ENCODE results near the gene DCST2. TPM values are rescaled to one million over a fixed set of nuclear protein-coding genes. Genes with fewer than 3 reads are reported as not detected.

The DCST2 gene
- total and polyA plus RNA-seq, 10 of the 15 experiments (the other 5 are each of a cell fraction or from before 2014, with no cell fraction given) = 0.33 to 0.41 (median 0.36) TPM; not detected in 7

Small RNA genes lying within 50 kb of the gene (microRNA-seq; reads per million reads assigned to microRNA genes)
- 2.4 reads per million, percentile 9 among the genes with 10 or more reads in this experiment for gene MIR4258

Small RNA genes lying within 50 kb of the gene (small RNA-seq; reads per million reads assigned to genes)
- gene MIR4258 = not detected

Other genes with a start within 250 kb of the DCST2 start
Only the 7 nearest of the 24 such genes appear.
- gene FLAD1, start 50.4 kb downstream of the DCST2 start, total RNA-seq (2014; rRNA removed) = 64.2 and 68.7 TPM in 2 replicates
- gene FLAD1, start 50.4 kb downstream of the DCST2 start, total RNA-seq (2014; rRNA removed; fragmentation: Illumina TruSeq; extraction: Trizol) = 41.4 and 41.9 TPM in 2 replicates
- 53.6 and 61.5 TPM in 2 replicates for gene FLAD1, start 50.4 kb downstream of the DCST2 start, total RNA-seq (2021)
- 22.0 and 39.2 TPM in 2 replicates for gene FLAD1, start 50.4 kb downstream of the DCST2 start, polyA plus RNA-seq (2011; rRNA removed)
- gene FLAD1, start 50.4 kb downstream of the DCST2 start, polyA plus RNA-seq (2014; fragmentation: Illumina TruSeq; extraction: Trizol) = 29.9 and 51.6 TPM in 2 replicates
- 10 to 100 TPM; 22.9 to 30.1 TPM for gene FLAD1, start 50.4 kb downstream of the DCST2 start, polyA plus RNA-seq (2014; fragmentation: Nextera tagmentation; extraction: Ambion mirVana)
- 78.7 and 85.7 TPM in 2 replicates for gene FLAD1, start 50.4 kb downstream of the DCST2 start, polyA plus RNA-seq (2014; rRNA removed)
- gene FLAD1, start 50.4 kb downstream of the DCST2 start, polyA plus RNA-seq (2016; fragmentation: Nextera tagmentation; extraction: Ambion mirVana) = 10 to 100 TPM; 82.5 to 93.4 TPM
- 0.93 and 1.1 TPM in 2 replicates for gene LENEP, start 40.2 kb downstream of the DCST2 start, total RNA-seq (2014; rRNA removed)
- 0.27 and 0.88 TPM in 2 replicates for gene LENEP, start 40.2 kb downstream of the DCST2 start, total RNA-seq (2014; rRNA removed; fragmentation: Illumina TruSeq; extraction: Trizol)
- 0.40 and 0.64 TPM in 2 replicates for gene LENEP, start 40.2 kb downstream of the DCST2 start, total RNA-seq (2021)
- not detected in 2 replicates for gene LENEP, start 40.2 kb downstream of the DCST2 start, polyA plus RNA-seq (2011; rRNA removed)
- gene LENEP, start 40.2 kb downstream of the DCST2 start, polyA plus RNA-seq (2014; fragmentation: Illumina TruSeq; extraction: Trizol) = not detected in 2 replicates
- gene LENEP, start 40.2 kb downstream of the DCST2 start, polyA plus RNA-seq (2014; fragmentation: Nextera tagmentation; extraction: Ambion mirVana) = not detected
- gene LENEP, start 40.2 kb downstream of the DCST2 start, polyA plus RNA-seq (2014; rRNA removed) = not detected in 2 replicates
- gene LENEP, start 40.2 kb downstream of the DCST2 start, polyA plus RNA-seq (2016; fragmentation: Nextera tagmentation; extraction: Ambion mirVana) = not detected
- 26.8 and 28.1 TPM in 2 replicates for gene ZBTB7B, start 31.0 kb downstream of the DCST2 start, total RNA-seq (2014; rRNA removed)
- gene ZBTB7B, start 31.0 kb downstream of the DCST2 start, total RNA-seq (2014; rRNA removed; fragmentation: Illumina TruSeq; extraction: Trizol) = 13.1 and 13.4 TPM in 2 replicates
- gene ZBTB7B, start 31.0 kb downstream of the DCST2 start, total RNA-seq (2021) = 42.0 and 44.9 TPM in 2 replicates
- gene ZBTB7B, start 31.0 kb downstream of the DCST2 start, polyA plus RNA-seq (2011; rRNA removed) = 9.1 and 20.6 TPM in 2 replicates
- gene ZBTB7B, start 31.0 kb downstream of the DCST2 start, polyA plus RNA-seq (2014; fragmentation: Illumina TruSeq; extraction: Trizol) = 2.8 and 9.2 TPM in 2 replicates
- under 1 TPM; 0.11 to 0.13 TPM for gene ZBTB7B, start 31.0 kb downstream of the DCST2 start, polyA plus RNA-seq (2014; fragmentation: Nextera tagmentation; extraction: Ambion mirVana)
- gene ZBTB7B, start 31.0 kb downstream of the DCST2 start, polyA plus RNA-seq (2014; rRNA removed) = 33.0 and 33.5 TPM in 2 replicates
- 1 to 10 TPM; 2.6 to 3.1 TPM for gene ZBTB7B, start 31.0 kb downstream of the DCST2 start, polyA plus RNA-seq (2016; fragmentation: Nextera tagmentation; extraction: Ambion mirVana)
- not detected in 2 replicates for gene DCST1, start within 50 bp of the DCST2 start, total RNA-seq (2014; rRNA removed)
- not detected in 2 replicates for gene DCST1, start within 50 bp of the DCST2 start, total RNA-seq (2014; rRNA removed; fragmentation: Illumina TruSeq; extraction: Trizol)
- gene DCST1, start within 50 bp of the DCST2 start, total RNA-seq (2021) = not detected in 2 replicates
- not detected in 2 replicates for gene DCST1, start within 50 bp of the DCST2 start, polyA plus RNA-seq (2011; rRNA removed)
- gene DCST1, start within 50 bp of the DCST2 start, polyA plus RNA-seq (2014; fragmentation: Illumina TruSeq; extraction: Trizol) = not detected in 2 replicates
- gene DCST1, start within 50 bp of the DCST2 start, polyA plus RNA-seq (2014; fragmentation: Nextera tagmentation; extraction: Ambion mirVana) = not detected
- not detected in 2 replicates for gene DCST1, start within 50 bp of the DCST2 start, polyA plus RNA-seq (2014; rRNA removed)
- gene DCST1, start within 50 bp of the DCST2 start, polyA plus RNA-seq (2016; fragmentation: Nextera tagmentation; extraction: Ambion mirVana) = not detected
- gene ADAM15, start 17.5 kb upstream of the DCST2 start, total RNA-seq (2014; rRNA removed) = 21.7 and 28.9 TPM in 2 replicates
- gene ADAM15, start 17.5 kb upstream of the DCST2 start, total RNA-seq (2014; rRNA removed; fragmentation: Illumina TruSeq; extraction: Trizol) = 10.5 and 13.0 TPM in 2 replicates
- gene ADAM15, start 17.5 kb upstream of the DCST2 start, total RNA-seq (2021) = 30.0 and 38.8 TPM in 2 replicates
- 3.1 and 6.4 TPM in 2 replicates for gene ADAM15, start 17.5 kb upstream of the DCST2 start, polyA plus RNA-seq (2011; rRNA removed)
- 5.7 and 11.3 TPM in 2 replicates for gene ADAM15, start 17.5 kb upstream of the DCST2 start, polyA plus RNA-seq (2014; fragmentation: Illumina TruSeq; extraction: Trizol)
- under 1 TPM; 0.29 to 0.79 TPM for gene ADAM15, start 17.5 kb upstream of the DCST2 start, polyA plus RNA-seq (2014; fragmentation: Nextera tagmentation; extraction: Ambion mirVana)
- gene ADAM15, start 17.5 kb upstream of the DCST2 start, polyA plus RNA-seq (2014; rRNA removed) = 27.8 and 29.6 TPM in 2 replicates
- 10 to 100 TPM; 16.4 to 18.7 TPM for gene ADAM15, start 17.5 kb upstream of the DCST2 start, polyA plus RNA-seq (2016; fragmentation: Nextera tagmentation; extraction: Ambion mirVana)
- gene EFNA4, start 30.0 kb upstream of the DCST2 start, total RNA-seq (2014; rRNA removed) = 8.7 and 14.1 TPM in 2 replicates
- gene EFNA4, start 30.0 kb upstream of the DCST2 start, total RNA-seq (2014; rRNA removed; fragmentation: Illumina TruSeq; extraction: Trizol) = 3.4 and 4.3 TPM in 2 replicates
- gene EFNA4, start 30.0 kb upstream of the DCST2 start, total RNA-seq (2021) = 5.3 and 6.3 TPM in 2 replicates
- 3.6 and 8.4 TPM in 2 replicates for gene EFNA4, start 30.0 kb upstream of the DCST2 start, polyA plus RNA-seq (2011; rRNA removed)
- 2.4 and 4.9 TPM in 2 replicates for gene EFNA4, start 30.0 kb upstream of the DCST2 start, polyA plus RNA-seq (2014; fragmentation: Illumina TruSeq; extraction: Trizol)
- gene EFNA4, start 30.0 kb upstream of the DCST2 start, polyA plus RNA-seq (2014; fragmentation: Nextera tagmentation; extraction: Ambion mirVana) = 1 to 10 TPM in 1 of 2 experiments, under 1 TPM in 1; 0.52 to 1.3 TPM
- gene EFNA4, start 30.0 kb upstream of the DCST2 start, polyA plus RNA-seq (2014; rRNA removed) = 9.7 and 10.7 TPM in 2 replicates
- gene EFNA4, start 30.0 kb upstream of the DCST2 start, polyA plus RNA-seq (2016; fragmentation: Nextera tagmentation; extraction: Ambion mirVana) = 1 to 10 TPM; 3.4 to 4.7 TPM
- 1.1 and 1.3 TPM in 2 replicates for gene EFNA3, start 45.1 kb upstream of the DCST2 start, total RNA-seq (2014; rRNA removed)
- 0.64 and 0.67 TPM in 2 replicates for gene EFNA3, start 45.1 kb upstream of the DCST2 start, total RNA-seq (2014; rRNA removed; fragmentation: Illumina TruSeq; extraction: Trizol)
- 1.2 and 1.5 TPM in 2 replicates for gene EFNA3, start 45.1 kb upstream of the DCST2 start, total RNA-seq (2021)
- 2.3 and 5.4 TPM in 2 replicates for gene EFNA3, start 45.1 kb upstream of the DCST2 start, polyA plus RNA-seq (2011; rRNA removed)
- 0.55 and 1.00 TPM in 2 replicates for gene EFNA3, start 45.1 kb upstream of the DCST2 start, polyA plus RNA-seq (2014; fragmentation: Illumina TruSeq; extraction: Trizol)
- gene EFNA3, start 45.1 kb upstream of the DCST2 start, polyA plus RNA-seq (2014; fragmentation: Nextera tagmentation; extraction: Ambion mirVana) = under 1 TPM; 0.08 to 0.26 TPM
- gene EFNA3, start 45.1 kb upstream of the DCST2 start, polyA plus RNA-seq (2014; rRNA removed) = 1.2 and 1.7 TPM in 2 replicates
- gene EFNA3, start 45.1 kb upstream of the DCST2 start, polyA plus RNA-seq (2016; fragmentation: Nextera tagmentation; extraction: Ambion mirVana) = 1 to 10 TPM in 1 of 2 experiments, under 1 TPM in 1; 0.81 to 1.1 TPM